Endodermal cell (in vitro differentiated cells): ENCODE measurements around the gene NRL. TPM values are rescaled to one million over a fixed set of nuclear protein-coding genes. Genes with fewer than 3 reads are reported as not detected.

ENCODE experiments used
- DNase-seq: peaks from one replicate; pipeline ENCODE4 v3.0.0-alpha.2; 2017
- H3K27ac ChIP-seq: 2 replicates; pipeline ENCODE4 v1.5.1; 2013; ENCODE audit warnings: mild to moderate bottlenecking, low read depth, low read length, moderate library complexity
- H3K27me3 ChIP-seq: 2 replicates; pipeline ENCODE4 v1.6.1; 2013; ENCODE audit warnings: mild to moderate bottlenecking, low read length, moderate library complexity; ENCODE audit not compliant: insufficient read depth, control insufficient read depth, poor library complexity, severe bottlenecking
- H3K36me3 ChIP-seq: 2 replicates; pipeline ENCODE4 v1.7.0; 2013; ENCODE audit warnings: mild to moderate bottlenecking, low read length, moderate library complexity; ENCODE audit not compliant: control insufficient read depth, insufficient read depth
- H3K4me1 ChIP-seq: one replicate; pipeline ENCODE4 v1.7.0; 2013; ENCODE audit warnings: low read length; ENCODE audit not compliant: control insufficient read depth, insufficient read depth
- H3K4me3 ChIP-seq: 2 replicates; pipeline ENCODE4 v1.5.1; 2013; ENCODE audit warnings: mild to moderate bottlenecking, low read length, moderate library complexity
- H3K9ac ChIP-seq: 2 replicates; pipeline ENCODE4 v1.6.1; 2013; ENCODE audit warnings: mild to moderate bottlenecking, low read length, moderate library complexity; ENCODE audit not compliant: poor library complexity, severe bottlenecking; ENCODE audit errors: extremely low read depth
- H3K9me3 ChIP-seq: 2 replicates; pipeline ENCODE4 v1.6.1; 2013; ENCODE audit warnings: mild to moderate bottlenecking, low read length, moderate library complexity; ENCODE audit not compliant: control insufficient read depth
- H3K27ac Mint-ChIP-seq: 2 replicates; pipeline ENCODE4 v1.8.0; 2020; ENCODE audit warnings: mixed read lengths
- H3K27me3 Mint-ChIP-seq: 2 replicates; pipeline ENCODE4 v1.8.0; 2021; ENCODE audit warnings: mild to moderate bottlenecking, mixed read lengths; ENCODE audit not compliant: insufficient read depth
- H3K36me3 Mint-ChIP-seq: 2 replicates; pipeline ENCODE4 v1.8.0; 2020; ENCODE audit warnings: low read depth, mixed read lengths
- H3K4me1 Mint-ChIP-seq: 2 replicates; pipeline ENCODE4 v1.8.0; 2020; ENCODE audit warnings: mixed read lengths
- H3K4me3 Mint-ChIP-seq: 2 replicates; pipeline ENCODE4 v1.8.0; 2020; ENCODE audit warnings: mild to moderate bottlenecking, moderate library complexity, mixed read lengths
- H3K9me3 Mint-ChIP-seq: 2 replicates; pipeline ENCODE4 v1.8.0; 2020; ENCODE audit warnings: mild to moderate bottlenecking, mixed read lengths
- CTCF ChIP-seq: fragments of 200-600 bp; sonication (generic); conservative IDR thresholded peaks from 2 replicates; pipeline ENCODE4 v1.5.0; 2021; ENCODE audit warnings: antibody characterized with exemption, mild to moderate bottlenecking
- WGBS, 2 experiments: methylation state at CpG; one replicate each; pipeline versions ENCODE4 v1.1.5 to v1.1.7; 2013; ENCODE audit warnings: missing lambda C conversion rate in 2 of 2, mixed read lengths in 1 of 2; ENCODE audit not compliant: insufficient coverage in 1 of 2, insufficient read length in 1 of 2; 5-methylcytosine and 5-hydroxymethylcytosine counted together
- total RNA-seq, 2 donors: library from RNA; stranded (reverse); fragmentation: NEBNext Ultra II Directional in 1 of 2; extraction: Animal tissue kit (Norgen Biotek cat#: 25700) in 1 of 2; gene quantifications; 2 replicates in 1 of 2; 3 replicates in 1 of 2; pipeline ENCODE4 v1.2.1, GENCODE V29; 2021

Gene NRL
- total RNA-seq, 2 donors from 2014 or later, result 1.9 TPM

GRCh38 chr14:24132061-24132685, 17.4 kb upstream of the NRL start:
- Mint-ChIP-seq H3K4me3 (no peak overlapping the region), H3K4me1 (peaks cover 10% of the 10 kb centered on the region), H3K27ac (peak overlapping the region; percentile 30), H3K27me3 (no peaks in the 10 kb centered on the region), H3K9me3 (no peaks in the 10 kb centered on the region), H3K36me3 (no peaks in the 10 kb centered on the region)
- Histone ChIP-seq H3K4me3 (no peak overlapping the region), H3K9me3 (no peaks in the 10 kb centered on the region), H3K4me1 (no peaks in the 10 kb centered on the region), H3K27me3 (no peaks in the 10 kb centered on the region), H3K27ac (no peak overlapping the region), H3K9ac (no peak overlapping the region), H3K36me3 (no peaks in the 10 kb centered on the region)
- no peak for DNase-seq
- WGBS, 2 experiments, result 93 to 94% methylated on average over 15 to 24 of the region's 24 CpGs
- no peak for TF ChIP-seq CTCF

- no peaks in the 10 kb centered on the region for H3K9me3 Mint-ChIP-seq
- H3K27ac ChIP-seq, result no peak overlapping the region
- H3K36me3 Mint-ChIP-seq, result no peaks in the 10 kb centered on the region
- H3K4me1 ChIP-seq, result no peaks in the 10 kb centered on the region
- H3K4me3 Mint-ChIP-seq, result no peak overlapping the region
- no peak overlapping the region for H3K27ac Mint-ChIP-seq
- peaks cover 3% of the 10 kb centered on the region for H3K4me1 Mint-ChIP-seq
- no peak for DNase-seq
- no peaks in the 10 kb centered on the region for H3K9me3 ChIP-seq
- no peaks in the 10 kb centered on the region for H3K27me3 ChIP-seq
- H3K4me3 ChIP-seq, result no peak overlapping the region
- no peaks in the 10 kb centered on the region for H3K27me3 Mint-ChIP-seq
- WGBS, 2 experiments, result 88 to 94% methylated on average over 7 to 15 of the region's 15 CpGs
- no peak for TF ChIP-seq CTCF
- H3K9ac ChIP-seq, result no peak overlapping the region
- no peaks in the 10 kb centered on the region for H3K36me3 ChIP-seq
Observed at GRCh38 chr14:24131549-24131966, 16.8 kb upstream of the NRL start.

GRCh38 chr14:24130717-24131548, 16.2 kb upstream of the NRL start:
- no peak for DNase-seq
- Histone ChIP-seq H3K9me3 (no peaks in the 10 kb centered on the region), H3K27me3 (no peaks in the 10 kb centered on the region), H3K27ac (no peak overlapping the region), H3K36me3 (no peaks in the 10 kb centered on the region), H3K4me3 (no peak overlapping the region), H3K4me1 (no peaks in the 10 kb centered on the region), H3K9ac (no peak overlapping the region)
- Mint-ChIP-seq H3K27me3 (no peaks in the 10 kb centered on the region), H3K36me3 (no peaks in the 10 kb centered on the region), H3K9me3 (no peaks in the 10 kb centered on the region), H3K27ac (no peak overlapping the region), H3K4me3 (no peak overlapping the region), H3K4me1 (peaks cover 2% of the 10 kb centered on the region)
- no peak for TF ChIP-seq CTCF
- 81 to 89% methylated on average over 3 to 6 of the region's 7 CpGs for WGBS, 2 experiments
